ENCODE results near the gene TPX2.

Gene TPX2

DNA sequence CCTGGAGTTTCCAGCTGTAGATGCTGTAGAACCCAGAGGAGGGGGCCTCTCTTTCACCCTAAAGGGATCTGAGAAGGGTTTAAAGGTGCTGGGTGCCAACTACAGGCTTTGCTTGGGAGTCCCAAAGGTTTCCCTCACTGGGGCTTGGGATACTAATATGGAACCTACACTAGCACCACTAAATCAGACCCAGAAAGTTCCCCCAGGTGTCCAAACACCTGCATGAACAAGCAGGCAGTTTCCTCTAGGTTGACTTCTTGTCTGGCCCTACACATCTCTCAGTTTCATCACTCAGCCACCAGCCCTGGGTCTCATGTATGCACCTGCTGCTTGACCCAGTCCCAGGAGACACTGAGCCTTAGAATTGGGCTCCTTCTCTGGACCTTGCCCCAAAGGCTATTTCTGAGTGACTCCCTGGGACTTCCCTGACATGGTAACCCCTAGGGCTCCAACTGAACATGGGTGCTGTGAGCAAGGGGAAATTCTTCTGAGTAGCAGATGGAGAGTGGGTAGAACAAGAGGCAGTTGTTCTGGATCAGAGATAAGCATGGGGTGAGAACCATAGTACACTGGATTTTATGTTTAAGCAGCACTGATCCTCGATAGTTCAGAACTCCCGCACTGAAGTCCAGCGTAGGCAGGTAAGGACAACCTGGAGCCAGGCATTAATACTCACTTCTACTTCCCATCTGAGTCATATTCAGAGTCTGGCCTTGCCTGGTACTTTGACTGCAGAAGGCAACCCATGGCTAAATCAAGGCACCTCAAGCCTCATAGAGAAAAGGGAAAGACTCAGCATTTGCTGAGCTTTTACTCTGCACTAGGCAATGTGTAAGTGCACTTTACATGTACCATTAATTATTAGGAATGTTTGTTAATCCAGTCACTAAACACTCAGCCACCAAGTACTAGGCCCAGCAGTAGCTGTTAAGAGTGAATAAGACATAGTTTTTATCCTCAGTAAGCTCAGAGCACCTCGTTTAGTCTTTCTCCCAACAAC is 33.2 kb upstream of the TPX2 start:
- no peak for DNase-seq (ENCODE audit: low read depth)

DNA sequence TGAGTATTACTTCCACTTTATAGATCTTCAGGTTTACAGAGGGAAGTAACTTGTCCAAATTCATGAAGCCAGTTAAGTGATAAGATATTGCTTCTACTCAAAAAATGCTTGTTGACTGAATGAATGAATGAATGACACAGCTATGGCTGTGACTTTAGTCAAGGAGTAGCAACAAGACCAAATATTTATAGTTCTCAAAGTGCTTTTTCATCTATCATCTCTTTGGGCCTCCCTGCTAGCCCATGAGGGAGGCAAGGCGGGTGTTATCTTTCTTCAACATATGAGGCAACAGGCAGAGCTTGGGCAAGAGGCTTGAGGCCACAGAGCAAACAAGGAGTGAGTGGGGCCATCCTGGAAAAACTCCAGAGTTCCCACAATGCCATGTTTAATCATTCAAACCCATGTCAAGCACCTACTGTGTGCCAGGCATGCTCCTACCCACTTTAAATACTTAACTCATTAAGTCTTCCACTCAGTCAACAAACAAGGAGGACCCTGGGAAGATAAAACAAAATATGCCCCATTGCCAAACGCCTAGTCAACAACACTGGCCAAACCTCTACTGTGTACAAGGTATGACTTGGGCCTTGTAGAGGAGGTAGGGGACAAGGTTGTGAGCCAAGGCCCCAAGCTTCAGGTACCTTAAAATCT is 32.4 kb upstream of the TPX2 start:
- DNase-seq (ENCODE audit: low read depth): no peak

DNA sequence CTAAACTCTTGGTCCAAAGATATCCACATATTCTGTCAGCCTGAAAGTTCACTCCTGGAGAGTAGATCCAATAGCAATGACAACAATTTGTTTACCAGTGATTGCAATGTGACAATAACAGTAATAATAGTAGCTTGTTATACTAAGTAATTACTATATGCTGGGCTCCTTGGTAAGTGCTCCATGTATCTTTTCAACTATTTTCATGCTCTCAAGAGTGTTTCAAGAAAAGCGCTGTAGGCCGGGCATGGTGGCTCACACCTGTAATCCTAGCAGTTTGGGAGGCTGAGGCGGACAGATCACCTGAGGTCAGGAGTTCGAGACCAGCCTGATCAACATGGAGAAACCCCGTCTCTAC is 31.9 kb upstream of the TPX2 start:
- DNase-seq (ENCODE audit: low read depth): no peak

DNA sequence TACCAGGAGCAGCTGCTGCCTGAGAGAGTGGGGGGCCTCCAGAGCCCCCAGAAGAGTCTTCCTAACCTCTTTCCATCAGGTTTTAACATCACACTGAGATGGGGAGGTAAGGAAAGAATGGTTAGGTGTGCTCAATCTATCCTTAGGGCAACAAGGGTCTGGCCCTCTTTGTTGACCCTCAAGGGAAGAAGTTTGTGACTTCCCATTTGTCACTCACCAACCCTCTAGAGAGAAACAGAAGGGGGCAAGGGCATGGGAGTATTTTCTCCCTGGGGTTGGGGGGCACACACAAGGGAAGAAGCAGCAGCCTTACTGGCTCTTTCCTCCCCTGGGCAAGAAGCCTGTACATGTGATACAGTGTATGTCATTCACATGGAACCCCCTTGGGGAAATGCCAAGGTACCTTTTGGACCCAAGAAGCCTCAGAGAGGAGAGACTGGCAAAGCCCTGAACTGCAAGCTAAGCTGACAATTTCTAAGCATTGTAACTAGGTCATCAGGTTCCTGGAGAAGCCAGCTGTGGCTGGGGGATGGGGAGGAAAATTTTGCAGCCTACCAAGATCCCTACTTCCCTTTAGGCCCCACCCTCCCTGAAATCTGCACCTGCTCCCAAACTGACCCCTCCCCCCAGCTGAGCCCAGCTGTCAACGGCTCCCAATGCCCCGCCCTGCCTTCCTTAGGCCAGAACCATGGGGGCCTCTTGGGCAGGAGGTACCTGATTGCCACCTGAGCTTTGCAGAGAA is 30.9 kb upstream of the TPX2 start:
- DNase-seq (ENCODE audit: low read depth): no peak

DNA sequence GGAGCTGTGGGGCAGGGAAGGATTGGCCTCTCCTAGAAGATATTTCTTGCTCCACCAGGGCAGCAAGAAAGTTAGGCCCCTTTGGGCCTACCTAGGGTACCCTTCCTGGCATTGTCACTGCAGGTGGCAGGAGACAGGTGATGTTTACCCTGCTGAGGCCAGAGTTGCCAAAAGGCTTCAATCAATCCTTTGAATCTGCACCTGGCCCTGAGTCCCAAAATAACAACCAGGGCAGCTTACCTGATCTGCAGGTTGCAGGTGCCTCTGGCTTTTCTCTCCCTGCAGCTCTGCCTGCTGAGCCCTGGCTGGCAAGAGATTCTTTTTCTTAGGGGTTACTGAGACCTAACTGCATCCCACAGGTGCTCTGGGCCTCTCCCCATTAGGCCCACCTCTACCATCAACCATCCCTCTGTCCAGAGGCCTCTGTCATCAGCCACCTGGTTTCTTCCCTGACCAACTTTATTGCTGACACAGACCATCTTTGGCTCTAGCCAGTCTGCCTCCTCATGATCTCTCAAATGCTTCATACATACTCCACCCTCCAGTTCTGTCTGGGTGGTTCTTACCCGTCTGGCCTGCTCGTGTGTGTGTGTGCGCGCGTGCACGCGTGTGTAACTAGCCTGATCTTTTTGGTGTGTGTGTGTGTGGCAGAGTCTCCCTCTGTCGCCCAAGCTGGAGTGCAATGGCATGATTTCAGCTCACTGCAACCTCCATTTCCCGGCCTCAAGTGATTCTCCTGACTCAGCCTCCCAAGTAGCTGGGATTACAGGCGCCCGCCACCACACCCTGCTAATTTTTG is 30.2 kb upstream of the TPX2 start:
- no peak for DNase-seq (ENCODE audit: low read depth)

DNA sequence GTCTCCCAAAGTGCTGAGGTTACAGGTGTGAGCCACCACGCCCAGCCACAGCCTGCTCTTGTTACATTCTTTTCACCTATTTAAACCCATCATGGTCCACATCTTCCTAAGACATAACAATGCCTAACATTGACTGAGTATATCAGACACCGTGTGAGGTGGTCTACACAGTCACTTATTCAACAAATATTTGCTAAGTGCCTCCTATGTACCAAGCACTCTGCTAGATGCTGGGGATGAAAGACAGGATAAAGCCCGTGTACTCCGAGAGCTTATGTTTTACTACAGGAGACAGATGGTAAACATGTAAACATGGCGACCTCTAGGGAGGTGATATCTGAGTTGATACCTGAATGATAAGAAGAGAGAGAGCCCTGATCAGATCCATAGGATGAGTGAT is 29.2 kb upstream of the TPX2 start:
- no peak for DNase-seq (ENCODE audit: low read depth)

DNA sequence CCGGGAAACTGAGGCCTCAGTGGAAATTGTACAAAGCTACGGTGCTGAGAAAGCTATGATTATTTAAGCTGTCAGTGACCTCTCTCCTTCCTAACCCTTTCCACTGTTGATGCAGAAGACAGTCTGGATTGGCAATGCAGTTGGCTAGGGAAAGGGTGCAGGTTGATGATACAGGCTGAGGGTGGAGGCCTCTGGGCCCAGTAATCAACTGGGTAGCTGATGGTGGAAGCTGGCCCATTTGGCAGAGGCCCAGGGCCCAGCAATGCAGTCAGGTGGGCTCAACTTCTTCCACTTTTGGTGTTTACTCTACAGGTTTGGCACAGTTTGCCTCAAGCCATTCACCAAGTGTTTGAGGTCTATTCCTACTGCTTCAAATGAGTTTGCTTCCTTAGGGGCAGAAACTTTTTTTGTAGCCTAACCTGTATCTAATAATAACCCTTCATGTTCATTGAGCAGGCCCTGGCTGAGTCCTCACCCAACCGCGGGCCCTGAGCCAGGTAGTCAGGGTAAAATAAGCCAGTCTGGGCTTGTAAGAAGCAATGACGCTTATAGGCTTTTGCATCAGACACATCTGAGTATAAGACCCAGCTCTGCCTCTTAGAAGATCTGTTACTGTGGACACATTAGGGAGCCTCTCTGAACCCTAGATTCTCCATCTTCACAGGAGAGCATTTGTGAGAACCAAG is 28.5 kb upstream of the TPX2 start:
- DNase-seq (ENCODE audit: low read depth): no peak

DNA sequence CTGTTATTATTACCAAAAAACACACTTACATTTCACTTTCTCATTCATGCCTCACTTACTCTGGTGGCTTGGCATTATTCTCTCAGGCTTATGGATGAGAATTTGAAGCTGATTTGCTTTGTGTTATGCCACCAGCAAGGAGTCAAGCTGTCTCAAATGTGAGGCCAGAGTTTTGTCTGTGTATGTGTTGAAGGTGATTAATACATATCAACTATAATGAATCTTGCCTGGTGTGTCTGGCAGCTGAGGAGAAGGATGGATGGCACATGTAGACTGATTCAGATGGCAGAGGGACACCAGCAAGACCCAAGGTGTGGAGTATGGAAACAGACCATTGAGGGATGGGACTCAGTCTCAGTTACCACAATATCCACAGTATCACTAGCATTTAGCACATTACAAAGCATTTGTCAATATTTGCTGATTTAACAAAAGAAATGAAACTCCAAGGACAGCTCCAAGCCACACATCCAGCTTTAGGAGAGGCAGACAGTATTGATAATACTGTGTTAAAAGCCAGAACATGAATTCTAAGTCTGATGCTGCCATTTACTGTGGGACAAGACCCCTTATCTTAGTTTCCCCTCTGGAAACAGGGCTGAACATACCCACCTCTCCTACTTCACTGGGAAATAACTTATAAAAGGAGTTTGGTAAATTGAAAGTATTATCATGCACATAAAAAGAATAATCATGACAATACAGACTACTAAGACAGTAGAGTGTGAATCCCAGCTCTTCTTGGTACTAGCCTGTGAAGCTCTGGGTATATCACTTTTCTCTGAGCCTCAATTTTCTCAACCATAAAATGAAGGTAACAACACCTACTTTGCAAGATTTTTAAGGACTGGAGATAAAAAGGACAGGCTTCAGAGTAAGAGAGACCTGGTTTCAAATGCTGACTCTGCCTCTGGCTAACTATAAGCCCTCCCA is 27.6 kb upstream of the TPX2 start:
- no peak for DNase-seq (ENCODE audit: low read depth)

DNA sequence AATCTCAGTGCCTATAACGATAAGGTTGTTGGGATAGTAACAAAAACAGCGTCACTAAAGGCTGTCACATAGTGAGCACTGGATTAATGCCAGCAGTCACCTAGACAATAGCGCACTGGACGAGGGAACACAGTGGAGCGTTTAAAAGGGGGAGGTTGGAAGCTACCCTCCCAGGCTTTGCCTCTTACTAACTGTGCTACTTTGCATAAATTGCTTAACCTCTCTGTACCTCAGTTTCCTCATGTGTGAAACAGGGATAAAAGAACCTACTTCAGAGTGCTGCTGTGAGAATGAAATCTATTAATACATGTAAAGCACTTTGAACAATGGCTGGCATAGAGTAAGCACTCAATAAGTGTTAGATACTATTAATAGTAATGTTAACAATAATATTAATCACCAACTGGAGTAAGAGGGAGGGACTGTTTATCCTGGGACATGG is 27.0 kb upstream of the TPX2 start:
- no peak for DNase-seq (ENCODE audit: low read depth)

DNA sequence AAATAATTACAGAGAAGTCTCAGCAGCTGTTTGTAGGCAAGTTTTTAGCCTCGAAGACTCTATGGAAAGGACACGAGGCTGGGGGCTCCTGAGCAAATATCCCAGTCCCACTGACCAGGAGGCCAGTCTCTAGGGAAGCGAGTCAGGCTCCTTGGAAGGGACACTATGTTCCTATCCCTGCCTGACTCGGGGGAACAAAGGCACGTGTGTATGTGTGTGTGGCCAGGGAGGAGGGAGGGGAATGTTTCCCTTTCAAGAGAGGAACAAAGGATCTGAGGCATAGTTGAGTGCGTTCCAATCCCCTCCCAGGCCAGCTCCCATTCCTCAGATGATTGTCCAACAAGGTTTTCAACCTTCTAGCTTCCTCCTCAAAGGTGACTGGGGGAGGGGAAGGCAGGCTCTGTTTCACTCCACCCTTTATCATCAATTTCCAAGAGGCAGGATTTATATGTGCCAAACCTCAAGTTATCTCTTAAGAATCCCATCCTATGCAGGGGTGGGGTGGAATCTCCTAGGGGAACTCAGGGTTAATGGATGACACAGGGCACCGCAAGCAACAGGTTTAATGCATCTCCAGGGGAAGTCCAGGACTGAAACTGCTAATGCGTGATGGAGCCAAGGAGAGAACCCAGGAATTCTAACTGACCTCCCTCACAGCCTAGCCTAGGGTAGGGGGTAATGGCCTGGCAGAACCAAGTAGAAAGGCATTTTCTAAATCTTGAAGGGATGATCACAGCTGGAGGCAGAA is 26.4 kb upstream of the TPX2 start:
- peak; percentile 64 for DNase-seq (ENCODE audit: low read depth)

DNA sequence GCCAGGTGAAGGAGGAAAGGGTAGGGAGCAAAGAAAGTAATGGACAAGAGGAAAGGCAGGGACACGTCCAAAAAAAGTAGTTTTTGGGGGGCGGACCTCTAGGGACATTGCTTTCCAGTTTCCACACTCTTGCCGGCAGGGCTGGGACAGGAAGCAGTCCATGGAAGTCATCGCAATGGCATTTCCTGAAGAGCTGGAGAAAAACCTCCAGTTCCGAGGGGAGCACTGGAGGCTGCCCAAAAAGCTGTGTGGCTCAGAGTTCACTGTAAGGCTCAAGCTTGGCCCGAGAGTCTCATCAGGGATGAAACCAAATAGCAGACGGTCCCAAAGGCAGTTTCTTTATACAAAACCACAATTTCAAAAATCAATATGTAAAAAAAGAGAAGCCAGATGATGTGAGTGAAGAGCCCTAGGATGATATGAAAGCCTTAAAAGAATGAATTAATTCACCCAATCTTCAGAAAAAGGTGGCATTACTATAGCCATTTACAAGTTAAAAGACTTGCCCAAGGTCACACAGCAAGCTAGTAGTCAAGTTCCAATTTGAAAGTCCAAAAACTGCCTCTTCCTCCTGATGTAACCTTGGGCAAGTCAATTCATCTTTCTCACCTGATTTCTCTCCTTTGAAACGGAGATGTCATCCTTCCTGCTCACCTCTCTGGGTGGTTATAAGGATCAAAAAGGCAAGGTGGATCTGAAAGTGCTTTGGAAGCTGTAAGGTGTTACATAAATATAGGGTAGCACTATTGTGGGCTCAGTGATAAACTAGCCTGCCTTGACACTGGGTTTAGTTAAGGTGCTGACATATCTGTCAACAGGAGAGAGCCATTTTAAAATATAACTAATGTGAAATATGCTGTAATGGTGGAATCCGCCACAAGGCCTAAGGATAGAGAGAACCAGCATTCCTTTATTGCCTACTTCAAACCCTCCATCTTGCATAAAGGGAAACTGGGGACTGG is 25.5 kb upstream of the TPX2 start:
- peak; percentile 87 for DNase-seq (ENCODE audit: low read depth)

DNA sequence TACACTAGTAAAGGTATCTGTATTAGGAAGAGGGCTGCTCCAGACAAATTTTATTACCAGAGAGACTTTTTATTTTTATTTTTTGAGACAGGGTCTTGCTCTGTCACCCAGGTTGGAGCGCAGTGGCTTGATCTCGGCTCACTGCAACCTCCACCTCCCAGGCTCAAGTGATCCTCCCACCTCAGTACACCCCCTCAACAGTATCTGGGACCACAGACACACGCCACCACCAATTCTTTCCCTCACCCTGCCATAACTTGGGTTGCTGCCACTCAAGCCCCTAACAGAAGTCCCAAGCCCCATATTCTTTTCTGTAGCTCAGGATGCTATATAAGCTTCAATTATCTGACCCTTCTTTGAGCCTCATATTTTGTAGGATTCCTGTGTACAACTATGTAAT is 23.3 kb upstream of the TPX2 start:
- DNase-seq (ENCODE audit: low read depth): no peak

DNA sequence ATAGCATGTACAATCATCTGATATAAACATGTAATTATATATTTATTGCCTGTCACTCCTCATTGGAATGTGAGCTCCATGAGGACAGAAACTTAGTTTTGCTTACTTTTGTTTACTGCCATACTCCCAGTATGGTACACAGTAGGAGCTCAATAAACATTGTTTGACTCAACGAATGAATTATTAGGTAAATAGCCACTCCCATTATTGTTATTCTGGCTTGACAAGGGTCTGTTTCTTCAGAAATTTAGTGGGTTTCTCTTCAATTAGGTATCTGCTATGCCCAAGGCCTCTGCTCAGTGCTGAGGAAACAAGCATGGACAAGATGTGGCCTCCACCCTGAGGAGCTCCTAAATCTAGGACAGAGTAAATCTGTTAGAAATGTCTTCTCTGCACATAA is 22.7 kb upstream of the TPX2 start:
- DNase-seq (ENCODE audit: low read depth): no peak

DNA sequence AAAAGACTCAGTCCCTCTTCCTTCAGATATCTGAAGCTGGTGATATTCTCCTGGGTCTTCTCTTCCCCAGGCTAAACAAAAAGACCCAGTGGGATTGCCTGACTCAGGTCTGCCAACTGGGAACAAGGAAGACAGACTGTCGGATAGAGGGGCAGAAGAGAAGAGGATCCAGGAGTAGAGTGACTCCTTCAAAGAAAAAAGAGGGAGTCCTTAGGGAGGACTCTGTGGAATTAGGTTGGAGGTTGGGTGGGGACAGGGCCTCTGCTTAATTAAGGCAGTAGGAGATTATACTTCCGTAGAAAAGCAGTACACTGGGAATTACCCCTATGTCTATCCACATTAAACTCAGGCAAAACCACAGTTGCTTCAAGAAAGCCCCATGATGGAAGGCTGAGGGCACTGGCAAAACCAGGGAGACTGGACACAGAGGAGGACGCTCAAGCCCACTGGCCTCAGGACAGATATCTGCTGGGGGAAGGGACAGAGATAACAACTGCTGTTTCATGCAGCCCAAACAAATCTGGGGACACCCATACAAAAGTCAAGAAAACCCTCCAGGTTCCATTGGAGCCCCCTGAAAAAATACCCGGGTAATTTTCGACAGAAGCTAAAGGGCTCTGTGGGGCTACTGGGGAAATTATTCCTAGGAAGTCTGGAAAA is 22.1 kb upstream of the TPX2 start:
- no peak for DNase-seq (ENCODE audit: low read depth)

DNA sequence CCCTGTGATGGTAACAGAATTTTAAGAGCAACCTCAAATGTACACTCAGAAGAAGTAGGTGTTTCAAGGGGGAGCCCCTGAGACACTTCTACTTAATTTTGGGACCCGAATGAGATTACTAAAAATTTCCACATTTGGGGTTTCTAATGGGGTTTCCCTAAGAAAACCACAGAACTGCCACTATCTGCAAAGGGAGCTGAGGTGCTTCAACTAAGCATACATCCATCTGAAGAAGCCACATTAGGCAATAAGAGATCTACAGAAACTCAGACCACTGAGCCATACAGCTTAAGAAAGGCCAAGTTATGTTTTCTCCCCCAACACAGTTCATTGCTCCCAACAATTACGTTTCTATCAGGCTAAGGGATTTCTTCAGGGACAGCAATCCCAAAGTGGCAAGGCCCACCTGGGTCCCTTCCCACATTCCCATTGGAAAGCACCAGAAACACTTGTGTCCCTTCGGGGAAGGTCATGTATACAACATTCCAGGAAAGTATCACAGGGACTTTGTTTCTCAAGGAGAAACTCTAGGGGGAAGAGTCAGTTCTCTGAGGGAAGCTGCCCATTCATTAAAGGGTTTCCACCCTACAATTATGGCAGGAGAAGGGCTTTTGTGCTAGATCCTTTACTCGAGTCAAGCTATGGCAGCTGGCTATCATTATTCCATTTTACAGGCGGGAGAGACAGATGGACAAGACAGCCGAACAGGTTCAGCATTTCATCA is 21.4 kb upstream of the TPX2 start:
- no peak for DNase-seq (ENCODE audit: low read depth)

DNA sequence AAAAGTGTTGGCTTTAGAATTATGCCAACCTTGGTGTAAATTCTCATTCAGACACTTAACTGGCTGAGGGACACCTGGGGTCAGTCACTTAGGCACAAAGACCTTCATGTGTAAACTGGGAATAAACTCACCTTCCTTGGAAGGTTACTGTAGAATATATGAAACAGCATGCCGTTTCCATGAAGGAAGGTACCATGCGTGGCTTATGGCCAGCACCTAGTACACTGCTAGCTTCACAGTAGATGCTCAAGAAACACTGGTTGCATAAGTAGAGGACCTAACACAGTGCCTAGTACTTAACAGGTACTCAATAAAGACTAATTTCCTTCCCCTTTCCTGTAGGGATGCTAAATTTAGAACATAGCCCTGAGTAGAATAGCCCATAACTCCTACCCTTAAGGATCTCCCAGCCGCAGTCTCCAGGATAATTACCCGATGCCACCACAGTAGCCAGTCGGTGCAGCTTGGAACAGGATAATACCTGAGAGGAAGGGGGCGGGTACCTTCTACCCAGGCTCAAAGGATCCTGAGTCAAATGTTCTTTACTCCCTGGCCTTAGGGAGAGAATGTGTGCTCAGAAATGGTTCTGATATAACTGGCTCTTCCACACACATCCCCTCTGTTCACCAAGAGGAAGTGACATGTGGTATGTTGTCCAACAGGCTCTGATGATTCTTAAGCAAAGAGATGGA is 20.0 kb upstream of the TPX2 start:
- no peak for DNase-seq (ENCODE audit: low read depth)
